Measurements from ENCODE around the gene TOX2. TPM values are rescaled to one million over a fixed set of nuclear protein-coding genes. Genes with fewer than 3 reads are reported as not detected.

Gene TOX2
- total and polyA plus RNA-seq, 2 of the 4 experiments (the other 2 are of a cell fraction) = 1.3 to 17.5 TPM

DNA sequence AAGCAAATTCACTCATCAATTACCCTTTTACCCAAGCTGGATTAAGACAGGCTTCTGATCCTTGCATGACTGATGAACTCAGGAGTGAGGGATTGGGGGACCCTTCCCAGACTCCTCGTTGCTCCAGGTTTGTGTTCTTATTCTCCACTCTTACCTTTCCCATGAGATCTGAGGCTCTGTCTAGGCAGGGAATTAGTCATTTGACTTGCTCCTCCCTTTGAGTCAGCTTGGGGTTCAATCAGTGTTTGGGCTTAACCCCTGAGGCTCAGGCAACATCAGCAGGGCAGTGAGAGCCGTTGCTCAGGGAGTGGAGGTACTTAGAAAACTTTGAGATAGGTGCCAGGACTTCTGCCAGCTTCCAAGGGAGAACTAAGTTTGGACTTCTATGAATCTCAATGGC is 20.7 kb upstream of the TOX2 start:
- H3K4me1 ChIP-seq (ENCODE audit: control insufficient read depth, insufficient read depth, low read length) = peaks cover 5% of the 10 kb centered on the region; the same call in 1 of the 2 replicates
- no peaks in the 10 kb centered on the region for H4K20me1 ChIP-seq (ENCODE audit: insufficient read depth, low read length)
- peak; percentile 24 for DNase-seq
- no peaks in the 10 kb centered on the region for H3K27me3 ChIP-seq (ENCODE audit: control insufficient read depth, insufficient read depth, low read length)
- H2AFZ ChIP-seq (replicated peaks; ENCODE audit: low read length, poor library complexity) = peak overlapping the region; percentile 63
- H3K79me1 ChIP-seq (ENCODE audit: low read depth in 1 of 2, low read length in 2 of 2) = no peaks in the 10 kb centered on the region
- H3K27ac ChIP-seq (ENCODE audit: insufficient read depth, low read length) = no peak overlapping the region
- CTCF ChIA-PET = no interaction called here
- H3K14ac ChIP-seq (replicated peaks; ENCODE audit: low read depth, low read length) = 0 out of 2 replicates have a peak overlapping the region, but pooled peaks have one; percentile 30
- H3K56ac ChIP-seq (ENCODE audit: extremely low read depth, insufficient read depth, low read length) = no peak overlapping the region
- dilution Hi-C loops (cut with HindIII; ENCODE audit: low sequenced_read_pairs, unreplicated experiment) = no loop called here
- H2BK15ac ChIP-seq (ENCODE audit: low read depth, low read length) = no peak overlapping the region
- peak overlapping the region in 1 of 2 experiments; percentile 20; a peak in 1 of 4 replicates for H4K8ac ChIP-seq (ENCODE audit: low read depth in 2 of 2, low read length in 2 of 2)
- no TSS peak for BruUV-seq (replicated peaks)
- H3K4ac ChIP-seq (ENCODE audit: low read depth, low read length) = 0 out of 2 replicates have a peak overlapping the region, but pooled peaks have one; percentile 12
- H2BK120ac ChIP-seq (ENCODE audit: low read depth, low read length) = peak overlapping the region; percentile 16; the same call in 1 of the 2 replicates
- in situ Hi-C loops (cut with MboI; ENCODE audit: low sequenced_read_pairs) = no loop called here
- H2BK5ac ChIP-seq (ENCODE audit: low read depth, low read length, poor library complexity, severe bottlenecking) = no peak overlapping the region
- peak; percentile 57 for ATAC-seq (ENCODE audit: low read depth)
- H3K9ac ChIP-seq (ENCODE audit: low read depth, low read length) = no peak overlapping the region
- no peaks in the 10 kb centered on the region for H3K36me3 ChIP-seq (ENCODE audit: control insufficient read depth, insufficient read depth, low read length)
- H3K9me1 ChIP-seq (ENCODE audit: insufficient read depth, low read length) = peaks cover 6% of the 10 kb centered on the region; the same call in 1 of the 2 replicates
- peak overlapping the region; percentile 40 for H2AK9ac ChIP-seq (replicated peaks; ENCODE audit: low read depth, low read length, poor library complexity)
- no peak overlapping the region for H3K4me2 ChIP-seq (ENCODE audit: low read depth, low read length)
- H3K9me3 ChIP-seq (ENCODE audit: control insufficient read depth, insufficient read depth, low read length) = peaks cover 3% of the 10 kb centered on the region; the same call in 1 of the 2 replicates
- POLR2A ChIA-PET (ENCODE audit: unreplicated experiment) = no interaction called here
- H2BK20ac ChIP-seq (ENCODE audit: low read depth, low read length) = no peak overlapping the region
- no peak overlapping the region for H4K91ac ChIP-seq (ENCODE audit: insufficient read depth, low read depth, low read length)
- H4K5ac ChIP-seq (ENCODE audit: low read depth, low read length) = no peak overlapping the region
- intact Hi-C loops (cut with micrococcal nuclease) = no loop called here
- no peak overlapping the region for H3K4me3 ChIP-seq (ENCODE audit: insufficient read depth, low read depth, low read length)
- no CpG with 5 or more reads among the region's 2 CpGs for WGBS, 2 experiments (ENCODE audit: extremely low coverage in 2 of 2, insufficient read length in 1 of 2)
- H3K23ac ChIP-seq (ENCODE audit: low read depth, low read length) = no peak overlapping the region
- no peak overlapping the region for H2AK5ac ChIP-seq (ENCODE audit: low read depth, low read length)
- no peak overlapping the region for H3K18ac ChIP-seq (ENCODE audit: low read depth, low read length)
- TF ChIP-seq SMC3 (IDR thresholded peaks at IDR 0.05; ENCODE audit: low read depth, low read length) (no peak), NFE2L2 (IDR thresholded peaks at IDR 0.05; ENCODE audit: low read depth, low read length) (no peak), FOS (IDR thresholded peaks at IDR 0.05; ENCODE audit: low read depth, low read length) (no peak), MAZ (IDR thresholded peaks at IDR 0.05; ENCODE audit: borderline replicate concordance, low read depth, low read length) (no peak), POLR2A (IDR thresholded peaks at IDR 0.05; ENCODE audit: low read depth, low read length) (no peak)

Data from IMR-90 (cell line).